HG03457 (cell line): ENCODE measurements around the gene RB1.
"Not testable (repeated sequence)": the region's sequence is repeated elsewhere in the genome, so short reads cannot be mapped to it uniquely, and the experiment has no call there.

Experiments used
- ATAC-seq: cut with Tn5 transposase; IDR thresholded peaks from one replicate; pipeline ENCODE4 v1.9.1; 2021; ENCODE audit warnings: moderate number of reproducible peaks; ENCODE audit not compliant: unreplicated experiment

RB1 gene

GRCh38 chr13:48404952-48405351, 101.4 kb downstream of the RB1 start:
- no peak for ATAC-seq

- ATAC-seq: no peak
These were observed 102.3 kb downstream of the RB1 start for GRCh38 chr13:48405875-48406274.

- ATAC-seq: no peak
These were observed 106.6 kb downstream of the RB1 start for GRCh38 chr13:48410199-48410598.

- ATAC-seq: no peak
These were observed 107.7 kb downstream of the RB1 start for GRCh38 chr13:48411147-48411794.

- no peak for ATAC-seq
These were observed 108.4 kb downstream of the RB1 start for GRCh38 chr13:48411841-48412531.

GRCh38 chr13:48412881-48413351, 109.4 kb downstream of the RB1 start, which contains the start of gene LPAR6:
Gene LPAR6 (minus strand): TSS chr13:48413113. CDS start chr13:48412423, 690 bp downstream.
- ATAC-seq: no peak

- no peak for ATAC-seq
These were observed 111.0 kb downstream of the RB1 start for GRCh38 chr13:48414501-48414900.

GRCh38 chr13:48415516-48415915, 112.0 kb downstream of the RB1 start:
- no peak for ATAC-seq

- not testable (repeated sequence) for ATAC-seq
These were observed 118.5 kb downstream of the RB1 start for GRCh38 chr13:48422003-48422402.

- no peak for ATAC-seq
These were observed 120.7 kb downstream of the RB1 start for GRCh38 chr13:48424212-48424611.

GRCh38 chr13:48426052-48426451, 122.5 kb downstream of the RB1 start:
- ATAC-seq: no peak

GRCh38 chr13:48426755-48427298, 123.3 kb downstream of the RB1 start:
- not testable (repeated sequence) for ATAC-seq

GRCh38 chr13:48429036-48429435, 125.5 kb downstream of the RB1 start:
- ATAC-seq: no peak

GRCh38 chr13:48429886-48430285, 126.3 kb downstream of the RB1 start:
- ATAC-seq: no peak

GRCh38 chr13:48431431-48431830, 127.9 kb downstream of the RB1 start:
- ATAC-seq: no peak

GRCh38 chr13:48431987-48432615, 128.6 kb downstream of the RB1 start:
- ATAC-seq: no peak

- ATAC-seq: no peak
These were observed 130.6 kb downstream of the RB1 start for GRCh38 chr13:48434200-48434599.

GRCh38 chr13:48436661-48437288, 133.2 kb downstream of the RB1 start:
- no peak for ATAC-seq

GRCh38 chr13:48437371-48437770, 133.8 kb downstream of the RB1 start:
- ATAC-seq: no peak

GRCh38 chr13:48443442-48444208, 140.1 kb downstream of the RB1 start:
- no peak for ATAC-seq
